ENCODE results near the gene TNS1.

TNS1 gene

DNA sequence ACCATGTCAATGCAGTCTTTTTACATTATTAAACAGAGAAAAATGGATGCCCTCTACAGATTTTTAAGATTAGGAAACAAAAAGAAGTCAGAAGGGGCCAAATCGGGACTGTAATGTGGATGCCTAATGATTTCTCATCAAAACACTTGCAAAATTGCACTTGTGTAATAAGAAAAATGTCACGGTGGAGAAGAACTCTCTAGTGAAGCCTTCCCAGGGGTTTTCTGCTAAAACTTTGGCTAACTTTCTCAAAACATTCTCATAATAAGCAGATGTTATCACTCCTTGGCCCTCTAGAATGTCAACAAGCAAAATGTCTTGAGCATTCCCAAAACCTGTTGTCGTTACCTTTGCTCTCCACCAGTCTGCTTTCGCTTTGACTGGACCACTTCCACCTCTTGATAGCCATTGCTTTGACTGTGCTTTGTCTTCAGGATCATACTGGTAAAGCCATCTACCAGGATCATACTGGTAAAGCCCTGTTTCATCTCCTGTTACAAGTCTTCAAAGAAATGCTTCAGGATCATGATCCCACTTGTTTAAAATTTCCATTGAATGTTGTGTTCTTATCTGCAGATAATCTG lies 226.8 kb downstream of the TNS1 start:
- no peak overlapping the region for H3K4me3 ChIP-seq (ENCODE audit: low read length, poor library complexity, severe bottlenecking)
- H4K20me1 ChIP-seq (ENCODE audit: insufficient read depth, low read length, poor library complexity, severe bottlenecking) = no peaks in the 10 kb centered on the region
- H3K79me2 ChIP-seq (ENCODE audit: insufficient read depth, low read length) = no peaks in the 10 kb centered on the region
- no peaks in the 10 kb centered on the region for H3K36me3 ChIP-seq (ENCODE audit: insufficient read depth, low read length)
- TF ChIP-seq, protein P1, sequence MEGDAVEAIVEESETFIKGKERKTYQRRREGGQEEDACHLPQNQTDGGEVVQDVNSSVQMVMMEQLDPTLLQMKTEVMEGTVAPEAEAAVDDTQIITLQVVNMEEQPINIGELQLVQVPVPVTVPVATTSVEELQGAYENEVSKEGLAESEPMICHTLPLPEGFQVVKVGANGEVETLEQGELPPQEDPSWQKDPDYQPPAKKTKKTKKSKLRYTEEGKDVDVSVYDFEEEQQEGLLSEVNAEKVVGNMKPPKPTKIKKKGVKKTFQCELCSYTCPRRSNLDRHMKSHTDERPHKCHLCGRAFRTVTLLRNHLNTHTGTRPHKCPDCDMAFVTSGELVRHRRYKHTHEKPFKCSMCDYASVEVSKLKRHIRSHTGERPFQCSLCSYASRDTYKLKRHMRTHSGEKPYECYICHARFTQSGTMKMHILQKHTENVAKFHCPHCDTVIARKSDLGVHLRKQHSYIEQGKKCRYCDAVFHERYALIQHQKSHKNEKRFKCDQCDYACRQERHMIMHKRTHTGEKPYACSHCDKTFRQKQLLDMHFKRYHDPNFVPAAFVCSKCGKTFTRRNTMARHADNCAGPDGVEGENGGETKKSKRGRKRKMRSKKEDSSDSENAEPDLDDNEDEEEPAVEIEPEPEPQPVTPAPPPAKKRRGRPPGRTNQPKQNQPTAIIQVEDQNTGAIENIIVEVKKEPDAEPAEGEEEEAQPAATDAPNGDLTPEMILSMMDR (conservative IDR thresholded peaks at IDR 0.05; ENCODE audit: low read length) = no peak
- TF ChIP-seq EZH2phosphoT487 (IDR thresholded peaks at IDR 0.05; ENCODE audit: borderline replicate concordance) = no peak
- no peaks in the 10 kb centered on the region for H3K9me3 ChIP-seq (ENCODE audit: insufficient read depth, low read depth, low read length)
- H2AFZ ChIP-seq (ENCODE audit: low read length) = no peak overlapping the region
- H3K27me3 ChIP-seq (ENCODE audit: insufficient read depth, low read length, poor library complexity, severe bottlenecking) = peaks cover under 1% of the 10 kb centered on the region
- H3K9ac ChIP-seq (ENCODE audit: low read depth, low read length, poor library complexity, severe bottlenecking) = no peak overlapping the region
- H3K4me1 ChIP-seq (ENCODE audit: insufficient read depth, low read length, poor library complexity, severe bottlenecking) = no peaks in the 10 kb centered on the region
- no peaks in the 10 kb centered on the region for H3F3A ChIP-seq (ENCODE audit: low read depth)
- H3K4me2 ChIP-seq (ENCODE audit: low read depth, low read length, poor library complexity, severe bottlenecking) = no peak overlapping the region
- H3K9me2 ChIP-seq (replicated peaks; ENCODE audit: low read depth, low read length) = no peaks in the 10 kb centered on the region

DNA sequence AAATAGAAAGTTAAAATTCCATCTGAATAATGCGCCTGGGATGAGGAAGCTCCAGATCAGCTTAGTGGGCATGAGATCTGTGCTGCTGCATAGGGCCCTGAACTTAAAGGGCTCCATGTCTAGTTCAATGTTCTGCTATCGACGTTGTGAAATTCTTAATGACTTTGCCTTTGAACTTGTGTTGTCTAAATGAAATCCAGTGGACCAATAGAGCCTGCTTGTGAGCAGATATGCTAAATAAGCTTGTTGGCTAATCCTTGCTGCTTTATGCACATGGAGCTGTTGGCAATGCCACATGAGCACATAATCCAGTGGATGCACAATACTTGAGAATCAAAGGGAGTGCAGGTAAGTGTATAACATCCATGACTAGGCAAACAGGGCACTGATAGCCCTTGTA lies 228.6 kb downstream of the TNS1 start:
- Histone ChIP-seq H3F3A (ENCODE audit: low read depth) (no peaks in the 10 kb centered on the region), H3K4me2 (ENCODE audit: low read depth, low read length, poor library complexity, severe bottlenecking) (no peak overlapping the region)

DNA sequence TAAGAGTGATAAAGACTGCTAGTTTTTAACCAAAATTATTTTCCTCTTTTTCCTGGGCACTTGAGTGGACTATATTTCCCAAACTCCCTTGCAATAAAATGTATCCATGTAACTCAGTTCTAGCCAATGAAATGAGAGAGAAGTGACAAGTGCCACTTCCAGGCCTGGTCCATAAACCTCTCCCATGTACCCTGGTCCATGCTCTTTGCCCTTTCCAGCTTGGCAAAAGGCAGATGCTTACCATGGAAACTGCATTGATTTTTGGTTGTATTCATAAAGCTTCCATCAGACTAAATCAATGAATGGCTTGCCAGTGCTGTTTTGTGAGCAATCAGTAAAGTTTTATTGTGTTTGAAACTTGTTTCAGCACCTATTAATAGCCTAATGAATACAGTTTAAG lies 229.3 kb downstream of the TNS1 start:
- Histone ChIP-seq H3K79me2 (ENCODE audit: insufficient read depth, low read length) (no peaks in the 10 kb centered on the region), H3K4me2 (ENCODE audit: low read depth, low read length, poor library complexity, severe bottlenecking) (no peak overlapping the region), H3F3A (ENCODE audit: low read depth) (no peaks in the 10 kb centered on the region), H3K9ac (ENCODE audit: low read depth, low read length, poor library complexity, severe bottlenecking) (no peak overlapping the region), H3K9me3 (ENCODE audit: insufficient read depth, low read depth, low read length) (no peaks in the 10 kb centered on the region), H4K20me1 (ENCODE audit: insufficient read depth, low read length, poor library complexity, severe bottlenecking) (no peaks in the 10 kb centered on the region), H3K36me3 (ENCODE audit: insufficient read depth, low read length) (no peaks in the 10 kb centered on the region), H3K9me2 (replicated peaks; ENCODE audit: low read depth, low read length) (no peaks in the 10 kb centered on the region), H3K4me1 (ENCODE audit: insufficient read depth, low read length, poor library complexity, severe bottlenecking) (no peaks in the 10 kb centered on the region), H3K4me3 (ENCODE audit: low read length, poor library complexity, severe bottlenecking) (no peak overlapping the region), H2AFZ (ENCODE audit: low read length) (no peak overlapping the region), H3K27me3 (ENCODE audit: insufficient read depth, low read length, poor library complexity, severe bottlenecking) (peaks cover 5% of the 10 kb centered on the region)
- TF ChIP-seq, protein P1 (conservative IDR thresholded peaks at IDR 0.05; ENCODE audit: low read length) = no peak
- TF ChIP-seq EZH2phosphoT487 (IDR thresholded peaks at IDR 0.05; ENCODE audit: borderline replicate concordance) = no peak

More for the DNA sequence above, 228.6 kb downstream of the TNS1 start:
- peaks cover 5% of the 10 kb centered on the region for H3K27me3 ChIP-seq (ENCODE audit: insufficient read depth, low read length, poor library complexity, severe bottlenecking)
- H3K4me3 ChIP-seq (ENCODE audit: low read length, poor library complexity, severe bottlenecking) = no peak overlapping the region
- H4K20me1 ChIP-seq (ENCODE audit: insufficient read depth, low read length, poor library complexity, severe bottlenecking) = no peaks in the 10 kb centered on the region
- TF ChIP-seq, protein P1 (conservative IDR thresholded peaks at IDR 0.05; ENCODE audit: low read length) = no peak
- no peak for TF ChIP-seq EZH2phosphoT487 (IDR thresholded peaks at IDR 0.05; ENCODE audit: borderline replicate concordance)
- H3K4me1 ChIP-seq (ENCODE audit: insufficient read depth, low read length, poor library complexity, severe bottlenecking) = no peaks in the 10 kb centered on the region
- no peaks in the 10 kb centered on the region for H3K9me2 ChIP-seq (replicated peaks; ENCODE audit: low read depth, low read length)
- H2AFZ ChIP-seq (ENCODE audit: low read length) = no peak overlapping the region
- no peaks in the 10 kb centered on the region for H3K79me2 ChIP-seq (ENCODE audit: insufficient read depth, low read length)
- H3K36me3 ChIP-seq (ENCODE audit: insufficient read depth, low read length) = no peaks in the 10 kb centered on the region
- no peaks in the 10 kb centered on the region for H3K9me3 ChIP-seq (ENCODE audit: insufficient read depth, low read depth, low read length)
- no peak overlapping the region for H3K9ac ChIP-seq (ENCODE audit: low read depth, low read length, poor library complexity, severe bottlenecking)

All from Loucy (cell line).